Endothelial cell of umbilical vein (primary cell): ENCODE data around the gene CTRB2. TPM values are rescaled to one million over a fixed set of nuclear protein-coding genes. Genes with fewer than 3 reads are reported as not detected.
A peak's percentile ranks its signal among the peaks of the same experiment; 100 is the strongest.

Experiments used
- BruUV-seq: library from RNA; stranded (reverse); fragments of 400-500 nt; replicated peaks from 2 replicates; lab custom pipeline; 2021; lab: Mats Ljungman, UMichigan
- CTCF ChIA-PET: fragments of 300-600, 350-600 bp; sonication (Branson Sonifier 250); formaldehyde crosslinking; loops from one replicate; lab custom pipeline; 2021; ENCODE audit warnings: antibody characterized with exemption, inconsistent platforms; lab: Charles Lee
- POLR2A ChIA-PET: fragments of 300-600, 350-600 bp; sonication (Branson Sonifier 250); formaldehyde crosslinking; loops from one replicate; lab custom pipeline; 2021; ENCODE audit warnings: antibody characterized with exemption, inconsistent platforms; lab: Charles Lee
- DNase-seq: peaks from one replicate; pipeline ENCODE4 v3.0.0-alpha.2; 2011; ENCODE audit warnings: low read depth, low spot score
- FAIRE-seq: peaks from 2 replicates; lab custom pipeline; 2011; peaks lifted over from hg19 to GRCh38; lab: Jason Lieb, UNC
- H2AFZ ChIP-seq: 2 replicates; pipeline ENCODE4 v1.6.0; 2012; ENCODE audit warnings: low read depth, low read length, control low read depth, inconsistent platforms
- H3K27ac ChIP-seq: 2 replicates; pipeline ENCODE4 v1.5.1; 2011; ENCODE audit warnings: low read depth, mild to moderate bottlenecking, control low read depth, low read length, moderate library complexity; ENCODE audit not compliant: insufficient read depth
- H3K27me3 ChIP-seq, 2 experiments: 2 replicates each; pipeline versions ENCODE4 v1.6.0 to v1.6.1; 2011; ENCODE audit warnings: low read length in 2 of 2, mixed read lengths in 1 of 2; ENCODE audit not compliant: control insufficient read depth in 2 of 2, insufficient read depth in 2 of 2
- H3K36me3 ChIP-seq, 2 experiments: 2 replicates in 1 of 2; 3 replicates in 1 of 2; pipeline ENCODE4 v1.5.1; 2011; ENCODE audit warnings: low read length in 2 of 2, mild to moderate bottlenecking in 1 of 2, moderate library complexity in 1 of 2; ENCODE audit not compliant: control insufficient read depth in 2 of 2, insufficient read depth in 2 of 2; ENCODE audit errors: extremely low read depth in 1 of 2
- H3K4me1 ChIP-seq: 3 replicates; pipeline ENCODE4 v1.5.1; 2011; ENCODE audit warnings: mild to moderate bottlenecking, low read length; ENCODE audit not compliant: control insufficient read depth, insufficient read depth; ENCODE audit errors: extremely low read depth
- H3K4me2 ChIP-seq: 2 replicates; pipeline ENCODE4 v1.6.1; 2011; ENCODE audit warnings: low read length, control low read depth, mixed read lengths; ENCODE audit not compliant: insufficient read depth
- H3K4me3 ChIP-seq, 3 experiments: fragments of 200-600 bp in 1 of 3; sonication (generic), shearing (Covaris generic) in 1 of 3; replicated peaks in 1 of 3; 2 replicates each; pipeline ENCODE4 v1.5.1; 2011 to 2016; ENCODE audit warnings: control low read depth in 3 of 3, low read length in 3 of 3, mild to moderate bottlenecking in 2 of 3, inconsistent platforms in 1 of 3, low read depth in 1 of 3, moderate library complexity in 1 of 3; ENCODE audit not compliant: insufficient read depth in 1 of 3
- H3K79me2 ChIP-seq: 2 replicates; pipeline ENCODE4 v1.6.0; 2012; ENCODE audit warnings: low read length, inconsistent platforms; ENCODE audit not compliant: control insufficient read depth, insufficient read depth
- H3K9ac ChIP-seq: replicated peaks from 2 replicates; pipeline ENCODE3; 2011; ENCODE audit warnings: low read length, control low read depth; ENCODE audit not compliant: insufficient read depth; ENCODE audit errors: extremely low read depth
- H3K9me1 ChIP-seq: replicated peaks from 3 replicates; pipeline ENCODE4 v1.6.0; 2011; ENCODE audit warnings: mild to moderate bottlenecking, low read length; ENCODE audit not compliant: control insufficient read depth, insufficient read depth; ENCODE audit errors: extremely low read depth
- H3K9me3 ChIP-seq: replicated peaks from 2 replicates; pipeline ENCODE4 v1.5.1; 2012; ENCODE audit warnings: low read length, inconsistent platforms; ENCODE audit not compliant: control insufficient read depth, insufficient read depth
- H4K20me1 ChIP-seq: replicated peaks from 2 replicates; pipeline ENCODE3; 2011; ENCODE audit warnings: mild to moderate bottlenecking, low read length; ENCODE audit not compliant: control insufficient read depth, insufficient read depth; ENCODE audit errors: extremely low read depth
- CTCF ChIP-seq, 2 donors: IDR thresholded peaks; 1 replicate in 1 of 2; 2 replicates in 1 of 2; pipeline ENCODE4 v1.5.1; 2011; ENCODE audit warnings: low read length in 2 of 2, mild to moderate bottlenecking in 2 of 2, moderate library complexity in 2 of 2, control low read depth in 1 of 2, inconsistent platforms in 1 of 2, low read depth in 1 of 2; ENCODE audit not compliant: insufficient read depth in 1 of 2; ENCODE audit errors: extremely low read depth in 1 of 2
- EZH2 ChIP-seq: IDR thresholded peaks from 2 replicates; pipeline ENCODE4 v1.6.1; 2012; ENCODE audit warnings: borderline replicate concordance, low read depth, mild to moderate bottlenecking, moderate library complexity, low read length, inconsistent platforms; ENCODE audit not compliant: severe bottlenecking
- FOS ChIP-seq: IDR thresholded peaks from 2 replicates; pipeline ENCODE4 v1.6.1; 2011; ENCODE audit warnings: mild to moderate bottlenecking, low read length, moderate library complexity, borderline replicate concordance; ENCODE audit not compliant: insufficient read depth
- GATA2 ChIP-seq: IDR thresholded peaks from 2 replicates; pipeline ENCODE4 v1.7.0; 2011; ENCODE audit warnings: low read depth, mild to moderate bottlenecking, moderate library complexity, mixed read lengths, low read length; ENCODE audit not compliant: insufficient read length, insufficient read depth
- JUN ChIP-seq: IDR thresholded peaks from 2 replicates; pipeline ENCODE4 v1.6.1; 2011; ENCODE audit warnings: borderline replicate concordance, low read depth; ENCODE audit not compliant: insufficient read length, insufficient read depth
- MAX ChIP-seq: IDR thresholded peaks from 2 replicates; pipeline ENCODE4 v1.6.1; 2011; ENCODE audit not compliant: insufficient read depth, insufficient read length
- MYC ChIP-seq: IDR thresholded peaks from one replicate; pipeline ENCODE4 v1.6.1; 2011; ENCODE audit warnings: mild to moderate bottlenecking, low read depth, low read length
- POLR2A ChIP-seq: IDR thresholded peaks from 2 replicates; pipeline ENCODE4 v1.6.1; 2012; ENCODE audit warnings: low read depth, mild to moderate bottlenecking, control low read depth, low read length
- POLR2AphosphoS5 ChIP-seq: IDR thresholded peaks from 2 replicates; pipeline ENCODE4 v1.6.1; 2012; ENCODE audit warnings: low read depth, mild to moderate bottlenecking, control low read depth, low read length, moderate library complexity; ENCODE audit not compliant: insufficient read depth
- dilution Hi-C: fragments of 300-500 bp; cut with MboI; formaldehyde crosslinking; loops from one replicate; pipeline ENCODE4 v1.15.0; 2019; ENCODE audit warnings: low sequenced_read_pairs; ENCODE audit not compliant: extremely low pct_ligation_motif_present
- intact Hi-C: fragments of 100-400 bp; cut with micrococcal nuclease; formaldehyde crosslinking; loops from one replicate; pipeline ENCODE4 v1.10.0; 2022
- polyA plus RNA-seq, 4 experiments: library from polyadenylated mRNA; depleted of rRNA in 3 of 4; stranded (reverse) in 3 of 4; unstranded in 1 of 4; fragments of >200 nt; gene quantifications; 2 replicates each; pipeline versions ENCODE4 v1.2.1 to v1.2.3, GENCODE V29; 2011 to 2012; ENCODE audit warnings: missing spikeins in 1 of 4
- total RNA-seq: library from RNA; stranded (reverse); gene quantifications from 2 replicates; pipeline ENCODE4 v1.2.3, GENCODE V29; 2021

The CTRB2 gene
- total and polyA plus RNA-seq, 2 donors (not counting 3 experiments of a cell fraction or from before 2014, with no cell fraction given), result not detected

- intact Hi-C loops (no loop called here), dilution Hi-C loops (no loop called here)
- no peaks in the 10 kb centered on the region for H3K9me1 ChIP-seq
- H3K27me3 ChIP-seq, result no peaks in the 10 kb centered on the region
- no peak overlapping the region for H2AFZ ChIP-seq
- H3K9ac ChIP-seq, result no peak overlapping the region
- BruUV-seq, result no TSS peak
- H3K4me1 ChIP-seq, result peaks cover 9% of the 10 kb centered on the region
- TF ChIP-seq FOS (no peak), POLR2A (peak; percentile 15), EZH2 (no peak), GATA2 (no peak)
- no peak overlapping the region for H3K4me2 ChIP-seq
- peaks cover 86% of the 10 kb centered on the region for H3K79me2 ChIP-seq
- no peaks in the 10 kb centered on the region for H3K9me3 ChIP-seq
- peaks cover 37 to 77% of the 10 kb centered on the region in 2 experiments for H3K36me3 ChIP-seq
- H3K4me3 ChIP-seq, result no peak overlapping the region
- ChIA-PET POLR2A (no interaction called here), CTCF (interaction anchor here (1.0 to 6.5 kb wide), 6 partner anchors 9 to 166 kb away, joined by 3 to 120 read pairs (median 6); no protein-coding TSS in a partner anchor)
- no peak for FAIRE-seq
- H4K20me1 ChIP-seq, result no peaks in the 10 kb centered on the region
- no peak overlapping the region for H3K27ac ChIP-seq
- no peak for DNase-seq
Observed at GRCh38 chr16:75236736-75237397, 29.9 kb upstream of the CTRB2 start.

- Histone ChIP-seq H3K27me3 (no peaks in the 10 kb centered on the region), H2AFZ (no peak overlapping the region), H3K4me2 (no peak overlapping the region), H3K27ac (no peak overlapping the region), H3K9ac (no peak overlapping the region), H4K20me1 (peaks cover 2% of the 10 kb centered on the region), H3K9me3 (no peaks in the 10 kb centered on the region), H3K4me3 (no peak overlapping the region), H3K36me3 (peaks cover 39 to 71% of the 10 kb centered on the region in 2 experiments), H3K9me1 (no peaks in the 10 kb centered on the region), H3K4me1 (peaks cover 9% of the 10 kb centered on the region), H3K79me2 (peaks cover 79% of the 10 kb centered on the region)
- no TSS peak for BruUV-seq
- FAIRE-seq, result no peak
- no peak for TF ChIP-seq FOS
- no peak for TF ChIP-seq MYC
- TF ChIP-seq MAX, result no peak
- TF ChIP-seq CTCF (IDR thresholded peaks at IDR 0.05; ENCODE audit: extremely low read depth in 1 of 2, insufficient read depth in 1 of 2, low read depth in 1 of 2, low read length in 2 of 2), result no peak
- TF ChIP-seq POLR2A, result no peak
- no peak for TF ChIP-seq EZH2
- no peak for TF ChIP-seq JUN
- TF ChIP-seq GATA2, result no peak
- no peak for TF ChIP-seq POLR2AphosphoS5
- ChIA-PET CTCF (interaction anchor here (1.0 to 6.5 kb wide), 5 partner anchors 9 to 167 kb away, joined by 3 to 120 read pairs (median 9); no protein-coding TSS in a partner anchor), POLR2A (no interaction called here)
- no peak for DNase-seq
- intact Hi-C loops (no loop called here), dilution Hi-C loops (no loop called here)
Observed at GRCh38 chr16:75236232-75236631, 29.3 kb upstream of the CTRB2 start.
